Muscle layer of duodenum (tissue), 2 donors: ENCODE results near the gene ADGRB2.
"Not testable (repeated sequence)": the region's sequence is repeated elsewhere in the genome, so short reads cannot be mapped to it uniquely, and the experiment has no call there.

Experiments
- H3K27ac ChIP-seq: one replicate; pipeline ENCODE4 v1.7.0; 2013; ENCODE audit warnings: mild to moderate bottlenecking, low read length
- H3K27me3 ChIP-seq: one replicate; pipeline ENCODE4 v1.7.0; 2013; ENCODE audit warnings: low read depth, mild to moderate bottlenecking, control low read depth, low read length
- H3K36me3 ChIP-seq, 2 donors: one replicate each; pipeline ENCODE4 v1.7.0; 2013; ENCODE audit warnings: low read length in 2 of 2, control low read depth in 1 of 2, mild to moderate bottlenecking in 1 of 2; ENCODE audit not compliant: insufficient read depth in 2 of 2, control insufficient read depth in 1 of 2
- H3K4me1 ChIP-seq, 2 donors: one replicate each; pipeline ENCODE4 v1.7.0; 2013; ENCODE audit warnings: low read length in 2 of 2, mild to moderate bottlenecking in 2 of 2, control low read depth in 1 of 2, moderate library complexity in 1 of 2; ENCODE audit not compliant: insufficient read depth in 2 of 2, control insufficient read depth in 1 of 2
- H3K4me3 ChIP-seq, 2 donors: one replicate each; pipeline ENCODE4 v1.7.0; 2013; ENCODE audit warnings: low read length in 2 of 2, low read depth in 1 of 2, mild to moderate bottlenecking in 1 of 2
- H3K9me3 ChIP-seq, 2 donors: one replicate each; pipeline ENCODE4 v1.7.0; 2013; ENCODE audit warnings: low read length in 2 of 2, control low read depth in 1 of 2, mild to moderate bottlenecking in 1 of 2; ENCODE audit not compliant: control insufficient read depth in 1 of 2
- donor health status: healthy.

The ADGRB2 gene

GRCh38 chr1:31712068-31712467 lies 52.1 kb downstream of the ADGRB2 start:
- peaks cover 8 to 34% of the 10 kb centered on the region in 2 donors for H3K4me1 ChIP-seq
- peak overlapping the region; percentile 81 for H3K27ac ChIP-seq
- H3K27me3 ChIP-seq, result no peaks in the 10 kb centered on the region
- H3K36me3 ChIP-seq, result peaks cover 0 to 3% of the 10 kb centered on the region in 2 donors
- H3K4me3 ChIP-seq, result no peak overlapping the region
- H3K9me3 ChIP-seq, result no peaks in the 10 kb centered on the region

GRCh38 chr1:31708324-31708723 lies 55.8 kb downstream of the ADGRB2 start:
- Histone ChIP-seq H3K4me1 (peaks cover 10 to 35% of the 10 kb centered on the region in 2 donors), H3K4me3 (no peak overlapping the region), H3K27me3 (peaks cover 2% of the 10 kb centered on the region), H3K36me3 (no peaks in the 10 kb centered on the region), H3K9me3 (no peaks in the 10 kb centered on the region), H3K27ac (no peak overlapping the region)

DNA sequence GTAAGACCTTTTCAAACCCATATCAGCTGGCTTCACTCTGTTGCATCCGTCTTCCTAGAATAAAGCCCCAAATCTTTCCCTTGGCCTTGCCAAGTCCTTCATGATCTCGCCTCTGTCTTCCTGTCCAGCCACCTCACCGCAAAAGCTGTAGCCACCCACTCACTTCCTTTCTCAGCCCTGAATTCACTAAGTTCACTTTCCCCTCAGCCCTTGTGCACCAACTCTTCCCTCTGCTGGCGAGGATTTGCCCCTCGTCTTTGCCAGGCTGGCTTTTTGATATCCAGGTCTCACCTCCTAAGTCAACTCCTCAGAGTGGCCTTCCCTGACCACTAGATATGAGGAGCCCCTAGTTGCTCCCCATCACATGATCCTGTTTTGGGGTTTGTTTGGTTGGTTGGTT lies 56.4 kb downstream of the ADGRB2 start:
- peaks cover 4 to 37% of the 10 kb centered on the region in 2 donors for H3K4me1 ChIP-seq

GRCh38 chr1:31707059-31707600 lies 57.0 kb downstream of the ADGRB2 start:
- H3K4me1 ChIP-seq, result peaks cover 4 to 37% of the 10 kb centered on the region in 2 donors
- not testable (repeated sequence) for H3K9me3 ChIP-seq, H3K4me3 ChIP-seq, H3K27me3 ChIP-seq, H3K36me3 ChIP-seq, H3K27ac ChIP-seq

More for the DNA sequence above, 56.4 kb downstream of the ADGRB2 start:
- no peak overlapping the region for H3K4me3 ChIP-seq
- H3K27me3 ChIP-seq, result peaks cover 3% of the 10 kb centered on the region
- H3K9me3 ChIP-seq, result no peaks in the 10 kb centered on the region
- no peak overlapping the region for H3K27ac ChIP-seq
- H3K36me3 ChIP-seq, result no peaks in the 10 kb centered on the region

DNA sequence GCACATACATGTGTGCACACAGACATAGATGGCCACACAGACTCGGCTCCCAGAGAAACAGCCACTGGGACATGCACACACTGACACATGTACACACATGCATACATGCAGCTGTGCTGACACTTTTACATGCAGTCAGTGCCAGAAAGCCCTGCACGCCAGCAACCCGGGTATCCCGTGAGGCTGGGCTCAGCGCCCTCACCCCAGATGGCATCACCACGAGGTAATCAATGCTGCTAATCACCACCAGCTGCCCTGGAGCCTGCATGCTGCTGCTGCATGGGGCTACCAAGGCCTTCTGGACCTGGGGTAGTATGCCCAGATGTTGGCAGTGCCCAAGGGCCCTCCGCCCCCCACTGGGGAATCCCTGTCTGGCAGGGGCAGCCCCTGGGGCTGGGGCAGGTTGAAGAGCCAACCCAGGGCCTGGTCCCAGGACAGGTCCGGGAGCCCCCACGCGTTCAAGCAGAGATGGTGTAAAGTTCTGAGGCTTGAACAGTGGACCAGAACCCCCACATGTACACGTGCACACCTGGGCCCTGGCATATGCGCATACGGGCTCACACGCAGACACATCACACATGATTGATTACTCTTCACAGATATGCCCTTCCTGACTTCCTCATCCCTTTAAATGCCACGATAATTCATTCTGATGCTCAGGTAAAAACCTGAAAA lies 57.6 kb downstream of the ADGRB2 start:
- Histone ChIP-seq H3K4me3 (no peak overlapping the region), H3K9me3 (no peaks in the 10 kb centered on the region), H3K27me3 (peaks cover 3% of the 10 kb centered on the region), H3K27ac (no peak overlapping the region), H3K36me3 (no peaks in the 10 kb centered on the region), H3K4me1 (peaks cover 4 to 40% of the 10 kb centered on the region in 2 donors)

- Histone ChIP-seq H3K27me3 (peaks cover 3% of the 10 kb centered on the region), H3K9me3 (no peaks in the 10 kb centered on the region), H3K27ac (peak overlapping the region; percentile 70), H3K4me1 (peaks cover 15 to 52% of the 10 kb centered on the region in 2 donors), H3K4me3 (peak overlapping the region in 1 of 2 donors; percentile 46), H3K36me3 (no peaks in the 10 kb centered on the region)
These were observed 58.9 kb downstream of the ADGRB2 start for GRCh38 chr1:31705080-31705866.

DNA sequence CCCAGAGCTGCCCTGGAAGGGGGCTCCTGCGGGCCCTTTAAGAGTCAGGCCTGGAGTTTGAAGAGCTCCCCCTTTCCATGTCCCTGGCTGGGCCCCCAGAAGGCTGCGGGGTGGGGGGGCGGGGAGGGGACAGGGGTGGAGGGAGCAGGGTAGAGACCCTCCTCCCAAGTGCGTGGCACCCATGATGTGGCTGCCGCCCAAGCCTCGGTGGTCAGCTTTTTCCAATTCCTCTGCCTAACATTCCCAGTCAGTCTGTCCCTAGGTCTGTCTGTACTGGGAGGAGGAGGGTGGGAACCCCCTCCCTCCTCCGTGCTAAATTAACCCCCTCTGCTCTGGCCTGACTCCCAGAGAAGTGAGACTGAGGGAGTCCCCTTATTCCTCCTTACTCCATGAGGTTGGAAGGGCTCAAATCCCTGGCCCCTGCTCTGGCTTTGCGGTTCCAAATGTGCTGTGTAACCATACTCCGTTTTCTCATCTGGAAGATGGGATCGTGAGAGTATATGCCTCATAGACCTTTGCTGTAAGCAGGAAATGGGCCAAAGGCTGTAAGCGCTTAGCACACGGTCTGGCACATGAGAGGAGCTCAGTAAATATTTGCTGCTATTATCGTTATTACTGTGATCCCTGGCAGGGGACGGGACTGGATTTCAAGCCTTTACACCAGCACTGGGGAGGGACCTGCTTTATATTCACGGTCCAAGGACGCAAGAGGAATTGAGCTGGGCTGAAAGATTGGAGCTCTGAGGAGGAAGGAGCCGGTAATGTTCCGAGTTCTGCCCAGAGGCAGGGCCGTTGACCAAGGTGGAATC lies 59.7 kb downstream of the ADGRB2 start:
- H3K4me1 ChIP-seq, result peaks cover 19 to 60% of the 10 kb centered on the region in 2 donors
- H3K9me3 ChIP-seq, result no peaks in the 10 kb centered on the region
- H3K36me3 ChIP-seq, result peaks cover 2 to 5% of the 10 kb centered on the region in 2 donors
- H3K27ac ChIP-seq, result peak overlapping the region; percentile 70
- peaks cover 3% of the 10 kb centered on the region for H3K27me3 ChIP-seq
- peak overlapping the region; percentile 43 to 67 for H3K4me3 ChIP-seq

DNA sequence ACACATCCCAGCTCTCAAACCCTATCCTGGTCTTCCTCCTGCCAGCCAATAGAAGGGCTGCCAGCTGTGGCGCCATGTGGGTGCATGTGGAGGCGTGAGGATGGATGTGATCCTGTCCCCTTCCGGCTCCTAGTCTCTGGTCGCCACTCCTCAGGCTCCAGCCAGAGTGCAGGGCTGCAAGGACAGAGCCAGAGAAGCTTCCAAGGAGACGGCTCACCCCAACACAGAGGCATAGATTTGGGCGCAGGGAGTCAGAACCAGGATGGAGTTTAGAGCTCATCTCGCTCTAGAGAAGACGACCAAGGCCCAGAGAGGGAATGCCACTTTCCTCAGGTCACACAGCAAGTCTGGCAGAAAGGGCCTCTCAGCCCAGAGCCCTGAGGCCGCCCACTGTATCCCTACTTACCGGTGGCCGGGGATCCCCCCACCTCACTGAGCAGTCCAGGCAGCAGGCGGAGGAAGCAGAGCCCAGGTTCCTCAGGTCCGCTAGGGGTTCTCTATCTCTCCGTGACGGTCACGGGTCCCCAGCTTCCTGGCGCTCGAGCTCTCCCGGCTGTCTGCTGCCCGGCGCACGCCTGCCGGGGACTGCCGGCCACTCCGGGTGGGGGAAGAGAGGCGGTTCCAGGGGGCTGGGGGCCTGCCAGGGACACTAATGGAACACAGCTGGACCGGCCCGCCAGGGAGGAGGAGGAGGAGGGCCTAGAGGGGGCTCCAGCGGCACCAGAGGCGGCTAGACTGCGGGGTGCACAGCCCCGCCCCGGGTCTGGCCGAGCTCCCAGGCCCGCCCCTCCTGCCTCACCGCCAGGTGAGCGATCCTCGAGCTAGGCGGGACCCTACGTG lies 60.5 kb downstream of the ADGRB2 start, which contains the start of gene COL16A1:
COL16A1 (minus strand) TSS at position 587 of the 840 bp plus-strand sequence. CDS start 1,824 bp downstream, outside the sequence.
- H3K4me3 ChIP-seq, result peak within 1 kb of the TSS; percentile 61 to 67
- peaks cover 6 to 9% of the 10 kb centered on the region in 2 donors for H3K36me3 ChIP-seq
- H3K27me3 ChIP-seq, result peaks cover 3% of the 10 kb centered on the region
- peak within 1 kb of the TSS; percentile 70 for H3K27ac ChIP-seq
- H3K4me1 ChIP-seq, result peaks cover 22 to 62% of the 10 kb centered on the region in 2 donors
- no peaks in the 10 kb centered on the region for H3K9me3 ChIP-seq

DNA sequence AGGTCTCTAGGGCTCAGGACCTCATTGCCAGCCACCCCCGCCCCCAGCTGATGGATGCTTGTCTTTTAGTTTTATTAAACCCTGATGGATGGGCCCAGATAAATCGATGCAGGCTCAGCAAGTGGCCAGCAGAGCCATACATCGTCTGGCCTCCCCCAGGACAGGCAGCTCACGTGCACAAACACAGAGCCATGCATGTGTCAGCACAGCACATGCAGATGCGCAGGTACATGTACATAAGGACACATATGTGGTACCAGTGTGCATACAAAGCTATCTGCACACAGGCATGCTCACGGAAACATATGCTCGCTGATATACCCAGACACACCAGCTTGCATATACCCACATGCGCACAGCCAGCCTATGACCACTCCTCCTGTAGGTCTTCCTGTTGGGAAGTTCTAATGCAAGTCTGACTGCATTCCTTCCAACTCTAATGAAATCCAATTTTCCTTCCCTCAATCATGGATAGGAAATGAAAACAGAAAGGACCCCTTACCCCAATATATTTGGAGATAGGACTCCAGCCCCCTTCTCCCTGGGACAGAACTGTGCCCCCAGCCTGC lies 61.2 kb downstream of the ADGRB2 start:
- peaks cover 3% of the 10 kb centered on the region for H3K27me3 ChIP-seq
- H3K36me3 ChIP-seq, result peaks cover 6 to 12% of the 10 kb centered on the region in 2 donors
- peaks cover 22 to 62% of the 10 kb centered on the region in 2 donors for H3K4me1 ChIP-seq
- no peaks in the 10 kb centered on the region for H3K9me3 ChIP-seq
- peak overlapping the region; percentile 61 to 67 for H3K4me3 ChIP-seq
- peak overlapping the region; percentile 45 for H3K27ac ChIP-seq
